HG02642 (cell line): ENCODE data around the gene IL10RB.
"Not testable (repeated sequence)": the region's sequence is repeated elsewhere in the genome, so short reads cannot be mapped to it uniquely, and the experiment has no call there.

Experiments
- ATAC-seq: cut with Tn5 transposase; IDR thresholded peaks from one replicate; pipeline ENCODE4 v1.9.1; 2021; ENCODE audit warnings: mild to moderate bottlenecking; ENCODE audit not compliant: unreplicated experiment, poor library complexity

The IL10RB gene

DNA sequence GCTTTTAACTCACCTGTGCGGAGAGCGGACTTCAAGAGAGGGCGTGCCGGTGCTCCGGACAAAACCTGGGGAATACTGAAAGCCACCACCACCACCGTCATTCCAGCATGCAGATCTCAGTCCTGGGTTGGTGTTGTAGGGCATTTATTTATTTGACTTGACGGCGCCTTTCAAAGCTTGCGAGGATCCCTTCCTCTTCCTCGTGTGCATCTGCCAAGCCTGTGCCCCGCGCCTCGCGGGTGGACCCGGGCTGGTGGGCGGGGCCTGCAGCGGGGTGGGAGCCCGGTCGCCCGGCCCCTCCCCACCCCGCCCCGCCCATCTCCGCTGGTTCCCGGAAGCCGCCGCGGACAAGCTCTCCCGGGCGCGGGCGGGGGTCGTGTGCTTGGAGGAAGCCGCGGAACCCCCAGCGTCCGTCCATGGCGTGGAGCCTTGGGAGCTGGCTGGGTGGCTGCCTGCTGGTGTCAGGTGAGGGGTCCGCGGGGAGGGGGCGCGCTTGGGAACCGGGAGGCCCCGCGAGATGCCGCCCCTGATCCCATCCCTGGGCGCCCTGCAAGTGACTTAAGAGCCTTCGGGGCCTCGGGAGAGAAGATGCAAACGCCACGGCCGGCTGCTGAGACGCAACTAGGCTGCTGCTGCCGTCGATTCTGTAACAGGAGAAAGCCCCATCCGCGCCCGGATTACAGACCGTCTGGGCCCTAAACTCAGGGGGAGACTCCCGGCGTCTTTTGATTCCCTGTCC lies at the start of gene IL10RB:
TSS of gene IL10RB (plus strand) at position 318 of the 739 bp plus-strand sequence. CDS start at position 417, 99 bp downstream.
- ATAC-seq, result peak; percentile 58

DNA sequence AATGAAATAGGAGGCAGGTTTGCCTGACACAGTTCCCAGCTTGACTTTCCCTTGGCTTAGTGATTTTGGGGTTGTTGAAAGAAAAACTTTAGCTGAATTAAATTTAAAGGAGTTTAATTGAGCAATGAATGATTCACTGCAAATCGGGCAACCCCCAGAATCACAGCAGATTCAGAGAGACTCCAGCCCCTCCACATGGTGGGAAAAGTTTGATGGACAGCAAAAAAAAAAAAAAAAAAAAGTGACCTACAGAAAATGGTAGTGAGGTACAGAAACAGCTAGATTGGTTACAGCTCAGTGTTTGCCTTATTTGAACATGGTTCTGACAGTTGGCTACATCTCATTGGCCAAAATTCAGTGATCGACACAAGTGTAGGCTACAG lies 49.0 kb upstream of the IL10RB start:
- no peak for ATAC-seq

DNA sequence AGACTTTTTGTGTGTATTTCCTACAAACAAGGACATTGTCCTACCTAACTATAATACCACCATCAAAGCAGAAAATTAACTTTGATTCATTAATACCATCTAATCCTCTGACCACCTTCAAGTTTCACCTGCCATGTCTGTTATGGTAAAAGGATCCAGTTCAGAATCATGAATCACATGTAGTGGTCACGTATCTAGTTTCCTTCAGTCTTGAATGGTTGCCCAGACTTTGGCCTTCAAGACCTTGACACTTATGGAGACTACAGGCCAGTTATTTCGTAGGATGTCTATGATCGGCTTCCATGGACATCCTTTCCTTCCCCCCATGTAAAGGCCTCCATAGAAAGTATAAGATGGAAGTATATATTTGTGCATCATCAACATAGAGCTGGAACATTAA lies 46.9 kb upstream of the IL10RB start:
- no peak for ATAC-seq

DNA sequence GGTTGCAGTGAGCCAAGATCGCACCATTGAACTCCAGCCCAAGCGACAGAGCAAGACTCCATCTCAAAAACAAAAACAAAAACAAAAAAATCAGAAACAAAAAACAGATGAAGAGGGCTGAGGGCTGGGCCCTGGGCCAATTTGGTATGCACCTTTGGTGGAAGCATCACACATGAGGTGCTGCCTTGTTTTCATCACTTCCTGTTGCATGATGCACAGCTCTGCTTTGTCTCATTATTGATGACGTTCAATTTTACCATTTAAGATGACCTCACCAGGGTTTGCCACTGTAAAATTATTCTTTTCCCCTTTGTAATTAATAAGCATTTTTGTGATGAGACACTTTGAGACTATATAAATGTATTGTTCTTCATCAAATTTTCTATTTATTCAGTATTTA lies 46.2 kb upstream of the IL10RB start:
- ATAC-seq, result no peak

DNA sequence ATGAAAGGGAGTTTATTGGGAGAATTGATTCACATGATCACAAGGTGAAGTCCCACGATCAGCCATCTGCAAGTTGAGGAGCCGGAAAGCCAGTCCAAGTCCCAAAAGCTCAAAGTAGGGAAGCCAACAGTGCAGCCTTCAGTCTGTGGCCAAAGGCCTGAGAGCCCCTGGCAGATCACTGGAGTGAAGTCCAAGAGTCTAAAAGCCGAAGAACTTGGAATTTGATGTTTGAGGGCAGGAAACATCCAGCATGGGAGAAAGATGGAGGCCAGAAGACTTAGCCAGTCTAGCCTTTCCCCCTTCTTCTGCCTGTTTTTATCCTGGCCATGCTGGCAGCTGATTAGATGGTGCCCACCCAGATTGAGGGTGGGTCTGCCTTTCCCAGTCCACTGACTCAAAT lies 40.8 kb upstream of the IL10RB start:
- not testable (repeated sequence) for ATAC-seq

DNA sequence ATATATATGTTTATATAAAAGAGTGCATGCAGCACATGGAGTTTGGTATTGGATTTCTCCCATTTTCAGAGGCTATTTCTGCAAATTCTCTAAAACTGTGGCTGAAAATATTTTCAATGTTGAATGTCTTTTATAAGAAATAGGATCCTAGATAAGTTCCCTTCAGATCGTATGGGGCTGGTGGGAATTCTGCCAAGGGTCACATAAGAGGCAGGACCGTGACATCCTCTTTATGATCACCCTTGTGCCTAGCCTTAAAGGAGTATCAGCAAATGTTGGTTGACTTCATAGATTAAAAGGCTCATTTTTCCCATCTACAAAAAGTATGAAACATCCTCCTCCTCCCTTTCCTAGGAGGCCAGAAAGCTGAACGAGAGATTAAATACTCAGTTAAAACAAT lies 37.7 kb upstream of the IL10RB start:
- ATAC-seq, result no peak

DNA sequence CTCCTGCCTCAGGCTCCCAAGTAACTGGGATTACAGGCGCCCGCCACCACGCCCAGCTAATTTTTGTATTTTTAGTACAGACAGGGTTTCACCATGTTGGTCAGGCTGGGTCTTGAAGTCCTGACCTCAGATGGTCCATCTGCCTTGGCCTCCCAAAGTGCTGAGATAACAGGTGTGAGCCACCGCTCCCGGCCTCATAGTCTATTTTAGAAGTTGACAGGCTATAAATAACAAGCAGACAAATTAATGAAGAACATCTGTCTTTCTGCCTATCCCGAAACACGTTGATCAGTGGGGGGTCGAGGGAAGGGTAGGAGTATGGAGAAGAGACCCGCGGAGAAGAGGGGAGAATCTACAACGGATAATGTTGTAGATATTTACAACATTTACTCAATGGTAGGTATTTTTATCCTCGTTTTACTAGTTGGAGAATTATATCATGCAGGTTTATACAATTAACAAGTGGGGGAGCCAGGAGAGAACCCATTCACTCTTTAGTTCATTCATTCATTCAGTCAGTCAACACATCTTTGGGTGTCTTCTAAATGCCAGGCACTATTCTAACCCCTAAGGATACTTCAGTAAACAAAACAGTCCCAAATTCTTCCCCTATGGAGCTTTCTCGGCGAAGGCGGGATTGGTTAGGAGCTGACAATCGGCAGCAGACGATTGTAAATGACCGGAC lies 36.9 kb upstream of the IL10RB start:
- ATAC-seq, result no peak

DNA sequence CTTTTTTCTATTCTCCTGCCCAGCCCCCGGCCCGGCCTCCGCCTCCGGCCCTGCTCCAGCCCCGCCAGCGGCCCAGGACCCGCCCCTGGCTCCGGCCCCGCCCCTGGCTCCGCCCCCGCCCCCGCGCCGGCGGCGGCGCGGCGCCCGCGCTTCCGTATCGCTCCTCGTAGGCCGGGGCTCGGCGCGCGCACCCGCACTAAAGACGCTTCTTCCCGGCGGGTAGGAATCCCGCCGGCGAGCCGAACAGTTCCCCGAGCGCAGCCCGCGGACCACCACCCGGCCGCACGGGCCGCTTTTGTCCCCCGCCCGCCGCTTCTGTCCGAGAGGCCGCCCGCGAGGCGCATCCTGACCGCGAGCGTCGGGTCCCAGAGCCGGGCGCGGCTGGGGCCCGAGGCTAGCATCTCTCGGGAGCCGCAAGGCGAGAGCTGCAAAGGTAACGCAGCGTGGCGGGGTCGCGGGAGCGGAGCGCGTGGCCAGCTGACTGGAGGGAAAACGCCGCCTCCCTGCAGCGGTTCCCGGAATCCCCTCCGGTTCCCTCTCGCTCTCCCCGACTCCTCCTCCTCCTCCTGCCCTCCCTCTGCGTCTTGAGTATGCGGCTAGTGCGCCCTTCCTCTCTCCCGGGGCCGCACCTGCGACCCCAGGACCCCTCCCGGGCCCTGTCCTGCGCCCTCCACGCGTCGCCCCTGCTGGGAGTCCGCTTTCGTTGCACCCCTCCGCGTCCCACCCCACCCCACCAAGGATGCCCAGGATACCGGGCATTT lies 36.2 kb upstream of the IL10RB start, which contains the start of gene IFNAR2:
TSS of gene IFNAR2 (plus strand) at position 155 of the 761 bp plus-strand sequence. CDS start 11,985 bp downstream, outside the sequence.
- ATAC-seq, result peak; percentile 77

DNA sequence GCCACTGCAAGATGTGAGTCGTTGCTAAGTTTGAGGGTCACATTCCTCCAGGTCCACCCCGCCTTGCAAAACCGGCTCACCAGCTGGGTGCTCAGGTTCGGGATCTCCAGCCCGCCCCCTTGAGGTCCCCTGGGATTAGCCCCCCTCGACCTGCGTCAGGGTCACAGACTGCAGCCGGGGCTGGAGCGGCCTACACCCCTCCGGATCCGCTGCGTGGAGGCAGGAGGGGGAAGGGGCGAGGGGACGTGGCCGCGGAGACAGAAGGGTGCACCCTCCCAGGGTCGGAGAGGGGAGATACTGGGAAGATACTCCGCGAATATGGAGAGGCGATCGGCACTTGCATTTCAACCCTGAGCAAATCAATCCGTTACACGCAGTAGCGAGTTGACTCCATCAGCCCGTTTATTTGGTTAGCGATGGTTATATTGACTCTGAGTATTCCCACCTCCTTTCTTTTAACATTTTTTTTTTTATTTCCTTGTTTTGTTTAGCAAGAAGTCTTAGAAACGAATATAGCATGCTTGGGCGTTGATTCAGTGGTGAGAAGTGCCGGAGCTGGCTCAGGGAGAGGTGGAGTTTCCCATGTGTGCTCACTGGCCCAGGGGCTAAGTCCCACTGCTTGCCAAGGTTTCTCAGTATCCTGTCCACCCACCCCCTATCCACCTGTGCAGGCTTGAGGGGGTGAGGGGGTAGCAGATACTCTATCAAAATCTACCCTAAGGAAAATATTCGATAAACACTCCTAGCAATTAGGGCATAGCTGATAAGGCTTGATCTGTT lies 35.4 kb upstream of the IL10RB start:
- ATAC-seq, result peak; percentile 37

DNA sequence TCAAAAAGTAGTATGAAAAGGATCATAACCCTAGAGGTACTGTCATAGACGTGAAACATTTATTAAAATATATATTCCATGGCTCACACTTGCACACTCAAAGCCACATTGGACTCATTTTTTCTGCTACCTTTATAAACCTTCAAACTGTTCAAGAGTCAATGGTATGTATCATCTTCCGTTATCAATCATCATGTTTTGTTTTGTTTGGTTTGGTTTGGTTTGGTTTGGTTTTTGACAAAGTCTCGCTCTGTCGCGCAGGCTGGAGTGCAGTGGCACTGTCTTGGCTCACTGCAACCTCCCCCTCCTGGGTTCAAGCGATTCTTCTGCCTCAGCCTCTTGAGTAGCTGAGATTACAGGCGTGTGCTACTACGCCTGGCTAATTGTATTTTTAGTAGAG lies 34.6 kb upstream of the IL10RB start:
- no peak for ATAC-seq

DNA sequence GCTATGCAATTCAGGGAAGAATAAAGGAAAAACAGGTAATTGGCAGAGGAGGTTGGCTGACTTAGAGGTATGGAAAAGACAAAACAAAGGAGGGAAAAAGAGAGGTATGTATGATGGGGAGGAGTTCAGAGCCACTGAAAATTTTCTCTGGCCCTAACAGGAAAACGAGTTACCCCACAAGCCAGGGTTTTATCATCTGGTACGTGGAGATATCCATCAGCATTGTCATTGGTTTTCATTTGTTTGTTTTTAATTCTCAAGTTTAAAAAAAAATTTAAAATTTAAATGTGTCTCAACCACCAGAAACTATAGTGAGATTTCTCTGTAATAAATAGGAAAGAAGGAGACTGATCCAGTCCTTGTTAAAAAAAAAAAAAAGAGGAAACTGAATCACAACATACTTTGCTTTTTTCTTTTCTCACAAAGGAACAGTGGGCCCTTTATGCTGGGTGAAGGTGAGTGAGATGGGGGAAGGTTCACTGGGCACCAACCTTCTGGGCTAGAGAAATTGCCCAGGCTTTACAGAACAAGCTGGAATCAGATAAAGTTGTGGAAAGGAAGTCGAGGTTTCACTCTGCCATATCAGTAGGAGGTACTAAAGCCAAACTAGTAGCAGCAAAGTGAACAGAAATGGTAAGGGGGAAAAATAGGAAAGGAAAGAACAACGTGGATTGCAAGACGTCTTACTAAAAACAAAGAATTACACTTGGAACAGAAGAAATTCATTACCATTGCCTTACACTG lies 33.7 kb upstream of the IL10RB start:
- no peak for ATAC-seq

DNA sequence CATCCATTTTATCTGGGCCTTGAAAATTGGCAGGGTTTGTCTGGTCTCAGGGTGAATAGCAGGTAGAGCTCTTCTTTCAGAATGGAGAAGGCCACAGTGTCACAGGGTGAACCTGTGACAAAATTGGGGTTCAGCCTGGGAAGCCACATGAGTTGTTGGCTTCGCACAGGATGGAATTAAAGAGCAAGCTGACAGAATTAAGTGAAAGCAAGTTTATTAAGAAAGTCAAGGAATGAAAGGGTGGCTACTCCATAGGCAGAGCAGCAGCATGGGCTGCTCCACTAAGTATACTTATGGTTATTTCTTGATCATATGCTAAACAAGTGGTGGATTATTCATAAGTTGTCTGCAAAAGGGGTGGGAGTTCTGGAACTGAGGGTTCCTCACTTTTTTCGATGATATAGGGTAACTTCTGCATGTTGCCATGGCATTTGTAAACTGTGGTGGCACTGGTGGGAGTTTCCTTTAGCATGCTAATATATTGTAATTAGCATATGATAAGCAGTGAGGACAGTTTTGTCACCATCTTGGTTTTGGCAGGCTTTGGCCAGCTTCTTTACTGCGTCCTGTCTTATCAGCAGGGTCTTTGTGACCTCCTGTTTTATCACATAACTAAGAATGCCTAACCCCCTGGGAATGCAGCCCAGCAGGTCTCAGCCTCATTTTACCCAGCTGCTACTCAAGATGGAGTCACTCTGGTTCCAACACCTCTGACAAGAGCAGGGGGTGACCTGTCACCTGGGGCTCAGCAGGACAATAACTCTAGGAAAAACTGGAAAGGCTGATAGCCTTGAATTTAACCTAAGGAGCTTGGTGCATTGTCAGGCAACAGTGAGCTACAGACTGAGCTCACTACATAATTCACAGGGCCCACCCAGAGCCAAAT lies 31.3 kb upstream of the IL10RB start:
- ATAC-seq, result no peak

DNA sequence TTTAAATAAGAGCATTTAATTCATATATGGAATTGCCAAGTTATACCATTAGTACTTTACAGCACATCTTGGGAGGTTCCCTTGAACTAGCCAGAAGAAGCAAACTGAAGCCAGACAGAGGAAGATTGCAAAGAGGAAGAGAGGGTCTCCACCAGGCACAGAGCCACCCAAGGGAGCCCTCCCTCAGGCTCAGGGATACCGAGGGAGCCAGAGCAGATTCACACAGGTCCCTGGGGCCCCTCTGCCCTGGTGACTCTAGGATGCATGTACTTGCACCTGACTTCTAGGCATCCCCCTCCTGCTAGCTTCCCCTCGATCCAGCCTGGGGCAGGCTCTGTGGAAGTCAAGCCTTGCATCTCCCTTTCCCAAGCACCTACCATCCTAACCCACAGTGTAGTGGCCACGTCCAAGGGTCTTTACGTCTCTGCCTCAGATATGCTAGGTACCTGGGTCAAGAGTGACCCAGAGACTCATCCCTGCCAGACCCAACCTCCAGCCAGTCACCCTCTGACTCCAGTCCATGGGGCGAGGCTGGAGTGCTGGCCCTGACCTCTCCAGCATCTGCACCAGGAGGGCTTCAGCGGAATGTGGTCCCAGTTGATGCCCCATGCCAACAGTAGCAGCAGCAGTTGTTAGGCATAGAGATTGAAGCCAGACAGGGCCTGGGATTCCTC lies 30.0 kb upstream of the IL10RB start:
- ATAC-seq, result no peak

DNA sequence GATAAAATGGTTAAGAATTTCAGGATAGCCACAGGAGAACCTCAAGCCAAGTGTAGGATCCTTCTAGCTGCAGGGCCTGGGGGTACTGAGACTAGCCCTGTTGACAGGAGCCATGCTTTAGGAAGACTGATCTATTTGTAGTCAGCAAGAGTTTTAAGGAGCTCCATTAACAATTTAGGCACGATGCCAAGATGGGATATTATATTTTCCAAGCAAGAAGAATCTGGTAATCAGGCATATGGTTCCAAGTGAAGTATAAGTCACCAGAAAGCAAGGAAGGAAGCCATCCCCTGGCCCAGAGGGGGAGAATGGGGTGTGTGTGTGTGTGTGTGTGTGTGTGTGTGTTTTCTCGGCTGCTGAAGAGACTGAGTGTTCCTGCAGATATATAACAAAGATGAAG lies 29.4 kb upstream of the IL10RB start:
- ATAC-seq, result no peak

DNA sequence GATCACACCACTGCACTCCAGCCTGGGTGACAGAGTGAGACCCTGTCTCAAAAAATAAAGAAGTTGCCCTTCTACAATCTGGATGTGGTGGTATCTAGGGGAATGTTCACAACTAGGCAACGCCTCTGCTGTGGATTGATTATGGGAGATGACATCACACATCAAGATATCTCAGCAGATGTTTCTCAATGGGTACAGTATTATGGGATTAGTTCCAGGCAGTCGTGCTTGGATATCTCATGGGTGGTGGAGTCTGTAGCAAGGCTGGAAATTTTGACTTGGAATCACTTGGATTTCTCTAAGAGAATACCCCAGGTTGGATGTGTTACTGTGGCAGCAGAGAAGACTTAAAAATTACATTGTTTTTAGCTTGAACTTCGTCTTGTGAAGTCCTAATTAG lies 28.7 kb upstream of the IL10RB start:
- no peak for ATAC-seq

DNA sequence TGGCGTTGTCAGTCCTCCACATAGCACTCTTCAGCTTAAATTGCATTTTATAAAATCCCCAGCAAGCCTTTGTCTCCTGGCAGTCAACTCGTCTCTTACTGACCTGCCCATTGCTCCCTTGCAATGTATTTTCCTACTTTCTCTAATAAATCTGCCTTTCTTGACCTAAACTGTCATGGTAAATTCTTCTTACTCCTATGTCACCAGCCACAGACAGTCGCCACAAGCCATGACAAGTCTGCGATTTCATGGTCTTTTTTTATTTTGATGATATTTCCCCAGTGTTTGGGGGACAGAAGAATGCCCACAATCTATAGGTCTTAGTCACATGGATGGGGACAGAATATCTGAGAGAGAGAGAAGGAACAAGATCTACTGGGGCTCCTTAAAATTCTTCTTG lies 28.0 kb upstream of the IL10RB start:
- peak; percentile 13 for ATAC-seq

DNA sequence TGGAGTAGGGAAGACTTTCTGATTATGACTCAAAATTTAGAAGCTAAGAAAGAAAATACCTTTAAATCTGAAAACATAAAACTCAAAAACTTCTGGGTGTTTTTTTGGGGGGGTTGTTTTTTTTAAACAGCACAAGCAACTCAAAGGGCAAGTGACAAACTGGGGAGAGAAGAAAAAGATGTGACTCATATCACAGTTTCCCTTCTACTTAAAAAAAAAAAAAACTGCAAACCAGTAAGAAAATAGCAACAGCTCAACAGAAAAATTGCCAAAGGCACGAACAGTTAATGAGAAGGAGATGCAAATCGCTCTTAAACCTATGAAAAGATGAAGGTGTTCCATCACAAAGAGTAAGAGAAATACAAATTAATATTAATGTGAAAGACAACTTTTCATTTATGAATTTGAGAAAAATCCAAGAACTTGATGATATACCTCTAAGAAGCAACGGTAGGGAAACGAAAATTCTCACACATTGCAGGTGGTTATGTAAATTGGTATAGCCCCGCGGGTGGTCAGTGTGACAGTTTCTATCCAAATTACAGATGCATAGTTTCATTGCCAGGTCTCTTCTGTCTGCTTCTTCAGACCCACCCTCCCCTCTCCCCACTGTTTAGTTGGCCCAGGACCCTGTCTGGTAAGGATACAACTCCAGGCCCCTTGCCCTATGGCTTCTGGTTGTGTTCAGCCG lies 27.5 kb upstream of the IL10RB start:
- peak; percentile 75 for ATAC-seq
